A549 (cell line): Measurements from ENCODE around the gene XRCC6. TPM values are rescaled to one million over a fixed set of nuclear protein-coding genes. Genes with fewer than 3 reads are reported as not detected.
"Not testable (repeated sequence)": the region's sequence is repeated elsewhere in the genome, so short reads cannot be mapped to it uniquely, and the experiment has no call there.

Source experiments
- ATAC-seq, 2 experiments: fragments of 200-7000 bp in 1 of 2; fragments of >200 bp in 1 of 2; cut with Nextera tagmentation in 1 of 2; cut with Tn5 transposase in 1 of 2; 3 replicates each; pipeline versions ENCODE4 v1.8.0 to v1.9.1; 2018 to 2020; ENCODE audit warnings: mild to moderate bottlenecking in 1 of 2, moderate library complexity in 1 of 2
- CTCF ChIA-PET: fragments of 300-600 bp; sonication (Branson Sonifier 250); formaldehyde crosslinking; extraction: SDS; loops from one replicate; lab custom pipeline; 2021; ENCODE audit warnings: antibody characterized with exemption, inconsistent platforms; lab: Yijun Ruan, JAX
- POLR2A ChIA-PET: fragments of 350-600 bp; formaldehyde crosslinking; extraction: SDS; loops from one replicate; lab custom pipeline; 2021; ENCODE audit warnings: antibody characterized with exemption, inconsistent platforms; lab: Yijun Ruan, JAX
- DNase-seq, 2 experiments: peaks; one replicate each; pipeline versions ENCODE4 v3.0.0 to v3.0.0-alpha.2; 2011 to 2016; ENCODE audit warnings: low read depth in 1 of 2, low spot score in 1 of 2
- FAIRE-seq: peaks from 2 replicates; lab custom pipeline; 2011; peaks lifted over from hg19 to GRCh38; lab: Jason Lieb, UNC
- H3K27ac ChIP-seq, 2 experiments: fragments of >200 bp; sonication (Bioruptor Twin); formaldehyde crosslinking; 3 replicates each; pipeline ENCODE4 v1.5.1; 2016 to 2017
- H3K4me1 ChIP-seq: fragments of >200 bp; sonication (Bioruptor Twin); formaldehyde crosslinking; 3 replicates; pipeline ENCODE4 v1.6.1; 2016
- H3K4me2 ChIP-seq: fragments of >200 bp; sonication (Bioruptor Twin); formaldehyde crosslinking; 3 replicates; pipeline ENCODE4 v1.6.1; 2016
- H3K4me3 ChIP-seq: fragments of >200 bp; sonication (Bioruptor Twin); formaldehyde crosslinking; 3 replicates; pipeline ENCODE4 v1.5.1; 2016
- H3K9me3 ChIP-seq: fragments of >200 bp; sonication (Bioruptor Twin); formaldehyde crosslinking; 3 replicates; pipeline ENCODE4 v1.6.1; 2016
- FOSL2 ChIP-seq, 2 experiments: fragments of 450-650 bp in 1 of 2; fragments of >200 bp in 1 of 2; sonication (Bioruptor Twin) in 1 of 2; formaldehyde crosslinking; IDR thresholded peaks; 2 replicates each; pipeline versions ENCODE4 v1.5.0 to v1.6.1; 2016 to 2020; ENCODE audit warnings: mild to moderate bottlenecking in 1 of 2, moderate library complexity in 1 of 2
- HDAC2 ChIP-seq: fragments of 200-600 bp; sonication (generic); IDR thresholded peaks from 2 replicates; pipeline ENCODE4 v1.6.1; 2016
- HEYL ChIP-seq: fragments of 250-450 bp; sonication (Bioruptor Pico); IDR thresholded peaks from 2 replicates; pipeline ENCODE4 v1.8.0; 2021; ENCODE audit warnings: mild to moderate bottlenecking, moderate library complexity
- HOXA7 ChIP-seq: fragments of 250-450 bp; sonication (Bioruptor Pico); IDR thresholded peaks from 2 replicates; pipeline ENCODE4 v1.5.0; 2020; ENCODE audit warnings: mild to moderate bottlenecking, moderate library complexity
- JUN ChIP-seq, 2 experiments: fragments of >200 bp; sonication (Bioruptor Twin); formaldehyde crosslinking; IDR thresholded peaks; 2 replicates in 1 of 2; 3 replicates in 1 of 2; pipeline ENCODE4 v1.6.1; 2016 to 2017
- JUNB ChIP-seq: fragments of >200 bp; sonication (Bioruptor Twin); formaldehyde crosslinking; IDR thresholded peaks from 2 replicates; pipeline ENCODE4 v1.6.1; 2016
- KDM1A ChIP-seq: fragments of 200-600 bp; sonication (generic); IDR thresholded peaks from 2 replicates; pipeline ENCODE4 v1.6.1; 2016; ENCODE audit warnings: low read depth, mild to moderate bottlenecking
- MYC ChIP-seq: IDR thresholded peaks from 2 replicates; pipeline ENCODE4 v1.6.1; 2012; ENCODE audit warnings: mild to moderate bottlenecking, inconsistent platforms, low read length, improper control_type of control experiment, borderline replicate concordance
- NFE2L2 ChIP-seq: fragments of 150-350 bp; conservative IDR thresholded peaks from 2 replicates; pipeline ENCODE4 v1.6.1; 2014; ENCODE audit warnings: low read length
- NPAS2 ChIP-seq: fragments of 250-450 bp; sonication (Bioruptor Pico); IDR thresholded peaks from 2 replicates; pipeline ENCODE4 v1.8.0; 2022; ENCODE audit warnings: mild to moderate bottlenecking, moderate library complexity, borderline replicate concordance
- NR3C1 ChIP-seq: fragments of >200 bp; sonication (Bioruptor Twin); formaldehyde crosslinking; IDR thresholded peaks from 3 replicates; pipeline ENCODE4 v1.6.1; 2017
- PHF8 ChIP-seq: fragments of 200-600 bp; sonication (generic); IDR thresholded peaks from 2 replicates; pipeline ENCODE4 v1.6.1; 2016; ENCODE audit warnings: low read depth, mild to moderate bottlenecking, antibody characterized with exemption, moderate library complexity, borderline replicate concordance
- POLR2A ChIP-seq: IDR thresholded peaks from 2 replicates; pipeline ENCODE4 v1.6.1; 2012; ENCODE audit warnings: mild to moderate bottlenecking, low read length
- POLR2AphosphoS2 ChIP-seq: conservative IDR thresholded peaks from 2 replicates; pipeline ENCODE4 v1.6.1; 2012; ENCODE audit warnings: low read length, improper control_type of control experiment, inconsistent platforms
- RARB ChIP-seq: fragments of 250-450 bp; sonication (Bioruptor Pico); IDR thresholded peaks from 2 replicates; pipeline ENCODE4 v1.8.0; 2021; ENCODE audit warnings: mild to moderate bottlenecking, moderate library complexity
- TFCP2L1 ChIP-seq: fragments of 250-450 bp; sonication (Bioruptor Pico); IDR thresholded peaks from 2 replicates; pipeline ENCODE4 v1.5.0; 2021; ENCODE audit warnings: mild to moderate bottlenecking
- TP53 ChIP-seq: fragments of 250-450 bp; sonication (Bioruptor Pico); IDR thresholded peaks from 2 replicates; pipeline ENCODE4 v1.5.0; 2021; ENCODE audit warnings: mild to moderate bottlenecking, moderate library complexity
- ZFP36 ChIP-seq: fragments of 450-650 bp; IDR thresholded peaks from 2 replicates; pipeline ENCODE4 v1.6.1; 2014; ENCODE audit warnings: borderline replicate concordance; ENCODE audit not compliant: partially characterized antibody
- ZNF302 ChIP-seq: fragments of 250-450 bp; sonication (Bioruptor Pico); IDR thresholded peaks from 2 replicates; pipeline ENCODE4 v1.9.0; 2021; ENCODE audit warnings: inconsistent platforms, mild to moderate bottlenecking, moderate library complexity
- ZSCAN20 ChIP-seq: fragments of 250-450 bp; sonication (Bioruptor Pico); IDR thresholded peaks from 2 replicates; pipeline ENCODE4 v1.8.0; 2022; ENCODE audit warnings: mild to moderate bottlenecking, moderate library complexity
- WGBS: methylation state at CpG from one replicate; pipeline ENCODE4 v1.1.6; 2017; ENCODE audit errors: missing lambda C conversion rate; 5-methylcytosine and 5-hydroxymethylcytosine counted together
- polyA plus RNA-seq, 4 experiments: library from polyadenylated mRNA; depleted of rRNA in 3 of 4; stranded (reverse); fragments of >200 nt; fragmentation: RNase III in 1 of 4; extraction: RNeasy Plus Mini Kit Qiagen cat#74134 plus additional on column Dnase treatment in 1 of 4; gene quantifications; 2 replicates in 3 of 4; 3 replicates in 1 of 4; pipeline ENCODE4 v1.2.3, GENCODE V29; 2011 to 2017
- TF ChIP-seq, protein P1 (sequence below): fragments of 250-450 bp; sonication (Bioruptor Pico); IDR thresholded peaks from 2 replicates; pipeline ENCODE4 v1.5.0; 2020; ENCODE audit warnings: low read depth, mild to moderate bottlenecking, moderate library complexity
- TF ChIP-seq, protein P2 (sequence below): IDR thresholded peaks from 2 replicates; pipeline ENCODE4 v1.6.1; 2012
- TF ChIP-seq, protein P3 (sequence below): fragments of 150-350 bp; IDR thresholded peaks from 2 replicates; pipeline ENCODE4 v1.6.1; 2014; ENCODE audit warnings: low read depth, mild to moderate bottlenecking, low read length
- TF ChIP-seq, protein P4 (sequence below): fragments of >200 bp; sonication (Bioruptor Twin); formaldehyde crosslinking; IDR thresholded peaks from 3 replicates; pipeline ENCODE4 v1.6.1; 2016

Gene XRCC6
- polyA plus RNA-seq, 2 of the 4 experiments (the other 2 are of a cell fraction), result 139 to 556 TPM

DNA sequence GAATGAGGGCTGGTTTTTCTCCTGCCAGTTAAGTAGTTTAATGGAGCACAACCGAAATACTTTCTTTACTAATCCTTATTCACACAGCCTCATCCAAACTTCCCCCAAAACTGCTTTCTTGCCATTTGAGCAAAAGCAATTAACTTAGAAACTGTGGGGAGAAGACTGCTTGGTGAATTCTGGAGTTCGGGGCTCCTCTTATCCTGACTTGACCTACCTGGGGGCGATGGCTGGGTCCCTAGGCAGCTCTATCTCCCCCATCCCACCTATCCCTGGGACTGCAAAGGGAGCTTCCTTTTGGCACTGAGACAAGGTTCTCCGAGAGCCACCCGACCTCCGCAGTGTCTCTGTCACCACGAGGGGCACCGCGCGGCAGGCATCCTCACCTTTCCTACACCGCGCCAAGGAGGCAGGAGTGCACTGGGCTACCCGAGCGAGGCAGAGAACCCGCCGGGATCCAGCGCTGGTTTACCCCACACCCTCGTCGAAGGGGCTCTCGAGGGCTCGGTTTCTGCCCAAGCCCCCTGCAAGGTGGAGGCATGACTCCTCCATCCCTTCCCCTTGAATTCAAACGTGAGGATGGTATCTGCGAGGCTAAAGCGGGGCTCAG lies 1.0 kb upstream of the XRCC6 start:
- Histone ChIP-seq H3K27ac (peak overlapping the region; percentile 96 to 99), H3K4me1 (peaks cover 27% of the 10 kb centered on the region), H3K4me2 (peak overlapping the region; percentile 95), H3K4me3 (peak overlapping the region; percentile 93), H3K9me3 (no peaks in the 10 kb centered on the region)
- FAIRE-seq (no peak), ATAC-seq (peak; percentile 60 to 65), DNase-seq (no peak)
- WGBS, result 6% methylated on average over 8 of the region's 24 CpGs
- TF ChIP-seq, protein P1, sequence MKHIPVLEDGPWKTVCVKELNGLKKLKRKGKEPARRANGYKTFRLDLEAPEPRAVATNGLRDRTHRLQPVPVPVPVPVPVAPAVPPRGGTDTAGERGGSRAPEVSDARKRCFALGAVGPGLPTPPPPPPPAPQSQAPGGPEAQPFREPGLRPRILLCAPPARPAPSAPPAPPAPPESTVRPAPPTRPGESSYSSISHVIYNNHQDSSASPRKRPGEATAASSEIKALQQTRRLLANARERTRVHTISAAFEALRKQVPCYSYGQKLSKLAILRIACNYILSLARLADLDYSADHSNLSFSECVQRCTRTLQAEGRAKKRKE (CRISPR knock-in tag), result no peak
- peak; percentile 11; the same call in 1 of the 2 replicates for TF ChIP-seq MYC
- TF ChIP-seq, all 56 proteins: peak for 1
- ChIA-PET POLR2A (interaction anchor here (0.7 kb wide), 1 partner anchor 31 kb away, joined by 3 read pairs; the partner anchor contains the start of gene PMM1), CTCF (interaction anchor here (1.6 kb wide), 1 partner anchor 23 kb away, joined by 7 read pairs; no protein-coding TSS in a partner anchor)

DNA sequence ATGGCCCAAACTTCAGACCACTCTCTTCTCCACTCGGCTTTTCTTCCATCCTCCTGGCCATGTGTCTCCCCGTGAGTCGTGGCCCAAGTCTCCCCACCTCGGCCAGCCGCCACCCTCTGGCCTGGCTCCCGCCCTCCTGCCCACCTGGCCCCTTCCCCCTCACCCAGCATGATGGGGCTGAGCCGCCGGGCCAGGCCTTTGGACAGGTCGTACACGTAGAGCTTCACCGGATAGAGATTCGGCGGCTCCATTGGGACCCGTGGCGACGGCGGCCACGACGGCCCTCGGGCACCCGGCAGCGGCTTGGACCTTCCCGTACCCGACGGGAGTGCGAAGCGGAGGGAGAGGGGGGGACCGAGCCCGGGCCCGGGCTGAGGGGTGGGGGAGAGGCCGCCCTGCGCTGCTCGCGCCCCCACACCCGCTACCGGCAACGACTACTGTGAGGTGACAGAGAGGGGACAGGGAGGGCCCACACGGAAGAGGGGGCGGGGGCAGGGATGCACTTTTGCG lies 451 bp upstream of the XRCC6 start, which contains the start of gene DESI1:
TSS of gene DESI1 (minus strand) at position 455 of the 510 bp plus-strand sequence. CDS start at position 251, 204 bp downstream.
- POLR2A ChIA-PET, result interaction anchor here (1.0 kb wide), 2 partner anchors 27 to 48 kb away, joined by 3 read pairs; no protein-coding TSS in a partner anchor
- Histone ChIP-seq H3K4me1 (peaks cover 27% of the 10 kb centered on the region), H3K9me3 (no peaks in the 10 kb centered on the region), H3K4me2 (peak within 1 kb of the TSS; percentile 97), H3K27ac (peak within 1 kb of the TSS; percentile 96 to 99), H3K4me3 (peak within 1 kb of the TSS; percentile 93)
- WGBS, result 0% methylated on average over 4 of the region's 40 CpGs
- no peak for TF ChIP-seq ZNF302 (CRISPR knock-in tag)
- TF ChIP-seq POLR2AphosphoS2, result no peak
- TF ChIP-seq, protein P2, sequence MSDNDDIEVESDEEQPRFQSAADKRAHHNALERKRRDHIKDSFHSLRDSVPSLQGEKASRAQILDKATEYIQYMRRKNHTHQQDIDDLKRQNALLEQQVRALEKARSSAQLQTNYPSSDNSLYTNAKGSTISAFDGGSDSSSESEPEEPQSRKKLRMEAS, result peak; percentile 54
- 0 out of 2 replicates have a peak, but pooled peaks have one; percentile 20 for TF ChIP-seq MYC
- no peak for TF ChIP-seq JUNB
- TF ChIP-seq JUN (IDR thresholded peaks at IDR 0.05), result peak in 1 of 2 experiments; percentile 30; a peak in 2 of 5 replicates
- peak; percentile 25; the same call in 1 of the 2 replicates for TF ChIP-seq PHF8
- TF ChIP-seq TP53 (CRISPR knock-in tag), result 0 out of 2 replicates have a peak, but pooled peaks have one; percentile 44
- no peak for TF ChIP-seq HOXA7 (CRISPR knock-in tag)
- peak; percentile 34; the same call in 1 of the 2 replicates for TF ChIP-seq POLR2A
- ATAC-seq (peak; percentile 73 to 87), DNase-seq (peak in 1 of 2 experiments; percentile 47), FAIRE-seq (no peak)
- CTCF ChIA-PET, result interaction anchor here (0.7 to 1.5 kb wide), 3 partner anchors 24 to 47 kb away, joined by 3 to 5 read pairs (median 4); no protein-coding TSS in a partner anchor

DNA sequence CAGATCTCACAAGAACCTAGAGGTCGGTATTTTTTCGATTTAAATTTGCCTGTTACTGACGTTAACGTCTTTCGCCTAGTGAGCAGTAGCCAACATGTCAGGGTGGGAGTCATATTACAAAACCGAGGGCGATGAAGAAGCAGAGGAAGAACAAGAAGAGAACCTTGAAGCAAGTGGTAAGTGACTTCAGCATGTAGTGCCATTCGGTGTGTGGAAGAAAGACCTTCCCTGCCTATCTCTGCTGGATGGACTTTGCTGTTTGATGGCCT lies 750 bp downstream of the XRCC6 start:
- peak overlapping the region; percentile 97 for H3K4me2 ChIP-seq
- ChIA-PET CTCF (interaction anchor here (0.7 to 1.5 kb wide), 6 partner anchors 24 to 221 kb away, joined by 3 to 5 read pairs (median 3); no protein-coding TSS in a partner anchor), POLR2A (no interaction called here)
- no peak for TF ChIP-seq JUNB
- 4% methylated on average over 8 of the region's 8 CpGs for WGBS
- ATAC-seq, result no peak
- H3K27ac ChIP-seq, result peak overlapping the region; percentile 96 to 99
- FAIRE-seq, result no peak
- DNase-seq, result no peak
- peak overlapping the region; percentile 93 for H3K4me3 ChIP-seq
- H3K4me1 ChIP-seq, result peaks cover 23% of the 10 kb centered on the region
- H3K9me3 ChIP-seq, result no peaks in the 10 kb centered on the region

DNA sequence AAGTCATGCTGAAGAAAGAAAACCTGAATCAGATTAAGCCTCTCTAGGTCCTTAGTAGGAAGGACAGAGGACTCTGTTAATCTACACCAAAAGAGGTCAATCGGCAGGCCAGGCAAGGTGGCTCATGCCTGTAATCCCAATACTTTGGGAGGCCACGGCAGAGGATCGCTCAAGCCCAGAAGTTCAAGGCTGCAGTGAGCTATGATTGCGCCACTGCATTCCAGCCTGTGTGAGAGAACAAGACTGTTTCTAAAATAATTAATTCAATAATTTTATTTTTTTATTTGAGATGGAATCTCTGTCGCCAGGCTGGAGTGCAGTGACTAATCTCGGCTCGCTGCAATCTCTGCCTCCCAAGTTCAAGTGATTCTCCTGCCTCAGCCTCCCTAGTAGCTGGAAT lies 4.5 kb downstream of the XRCC6 start:
- WGBS, result 91% methylated on average over 7 of the region's 7 CpGs
- ATAC-seq (no peak), DNase-seq (no peak), FAIRE-seq (no peak)
- no peak for TF ChIP-seq RARB
- TF ChIP-seq, protein P3, sequence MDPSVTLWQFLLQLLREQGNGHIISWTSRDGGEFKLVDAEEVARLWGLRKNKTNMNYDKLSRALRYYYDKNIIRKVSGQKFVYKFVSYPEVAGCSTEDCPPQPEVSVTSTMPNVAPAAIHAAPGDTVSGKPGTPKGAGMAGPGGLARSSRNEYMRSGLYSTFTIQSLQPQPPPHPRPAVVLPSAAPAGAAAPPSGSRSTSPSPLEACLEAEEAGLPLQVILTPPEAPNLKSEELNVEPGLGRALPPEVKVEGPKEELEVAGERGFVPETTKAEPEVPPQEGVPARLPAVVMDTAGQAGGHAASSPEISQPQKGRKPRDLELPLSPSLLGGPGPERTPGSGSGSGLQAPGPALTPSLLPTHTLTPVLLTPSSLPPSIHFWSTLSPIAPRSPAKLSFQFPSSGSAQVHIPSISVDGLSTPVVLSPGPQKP, result no peak
- TF ChIP-seq HDAC2, result no peak
- no peak for TF ChIP-seq NFE2L2
- TF ChIP-seq POLR2AphosphoS2, result no peak
- no peak for TF ChIP-seq HOXA7 (CRISPR knock-in tag)
- no peak for TF ChIP-seq HEYL (CRISPR knock-in tag)
- no peak for TF ChIP-seq KDM1A
- TF ChIP-seq NPAS2 (CRISPR knock-in tag), result no peak
- TF ChIP-seq, protein P4, sequence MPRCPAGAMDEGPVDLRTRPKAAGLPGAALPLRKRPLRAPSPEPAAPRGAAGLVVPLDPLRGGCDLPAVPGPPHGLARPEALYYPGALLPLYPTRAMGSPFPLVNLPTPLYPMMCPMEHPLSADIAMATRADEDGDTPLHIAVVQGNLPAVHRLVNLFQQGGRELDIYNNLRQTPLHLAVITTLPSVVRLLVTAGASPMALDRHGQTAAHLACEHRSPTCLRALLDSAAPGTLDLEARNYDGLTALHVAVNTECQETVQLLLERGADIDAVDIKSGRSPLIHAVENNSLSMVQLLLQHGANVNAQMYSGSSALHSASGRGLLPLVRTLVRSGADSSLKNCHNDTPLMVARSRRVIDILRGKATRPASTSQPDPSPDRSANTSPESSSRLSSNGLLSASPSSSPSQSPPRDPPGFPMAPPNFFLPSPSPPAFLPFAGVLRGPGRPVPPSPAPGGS, result no peak
- no peak for TF ChIP-seq TFCP2L1 (CRISPR knock-in tag)
- no peak for TF ChIP-seq NR3C1
- no peak for TF ChIP-seq POLR2A
- no peak for TF ChIP-seq FOSL2 (IDR thresholded peaks at IDR 0.05)
- TF ChIP-seq FOSL2 (CRISPR knock-in tag; IDR thresholded peaks at IDR 0.05), result no peak
- no peak for TF ChIP-seq MYC
- no peak for TF ChIP-seq JUNB
- TF ChIP-seq ZSCAN20 (CRISPR knock-in tag), result no peak
- no peak for TF ChIP-seq ZFP36
- POLR2A ChIA-PET, result no interaction called here
- CTCF ChIA-PET, result no interaction called here
- Histone ChIP-seq H3K4me1 (peaks cover 8% of the 10 kb centered on the region; the same call in 1 of the 3 replicates), H3K9me3 (no peaks in the 10 kb centered on the region), H3K4me3 (no peak overlapping the region), H3K27ac (no peak overlapping the region), H3K4me2 (no peak overlapping the region)

DNA sequence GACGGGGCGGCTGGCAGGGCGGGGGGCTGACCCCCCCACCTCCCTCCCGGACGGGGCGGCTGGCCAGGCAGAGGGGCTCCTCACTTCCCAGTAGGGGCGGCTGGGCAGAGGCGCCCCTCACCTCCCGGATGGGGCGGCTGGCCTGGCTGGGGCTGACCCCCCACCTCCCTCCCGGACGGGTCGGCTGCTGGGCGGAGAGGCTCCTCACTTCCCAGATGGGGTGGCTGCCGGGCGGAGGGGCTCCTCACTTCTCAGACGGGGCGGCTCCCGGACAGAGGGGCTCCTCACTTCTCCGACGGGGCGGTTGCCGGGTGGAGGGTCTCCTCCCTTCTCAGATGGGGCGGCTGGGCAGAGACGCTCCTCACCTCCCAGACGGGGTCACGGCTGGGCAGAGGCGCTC lies 10.0 kb downstream of the XRCC6 start:
- CTCF ChIA-PET, DNase-seq, H3K9me3 ChIP-seq, ATAC-seq, H3K4me2 ChIP-seq, FAIRE-seq, H3K4me1 ChIP-seq, H3K27ac ChIP-seq, POLR2A ChIA-PET, H3K4me3 ChIP-seq: not testable (repeated sequence)
- WGBS, result no CpG with 5 or more reads among the region's 28 CpGs
